Measurements from ENCODE around the gene CLDN17. TPM values are rescaled to one million over a fixed set of nuclear protein-coding genes. Genes with fewer than 3 reads are reported as not detected.

CLDN17 gene
- total and polyA plus RNA-seq, 2 of the 4 experiments (the other 2 are of a cell fraction), result not detected

GRCh38 chr21:30209601-30210000 is 43.0 kb upstream of the CLDN17 start:
- dilution Hi-C loops (cut with HindIII; ENCODE audit: low sequenced_read_pairs, unreplicated experiment), result no loop called here
- ATAC-seq (ENCODE audit: low read depth), result no peak
- no CpG with 5 or more reads among the region's 5 CpGs for whole genome bisulfite sequencing, 2 experiments (ENCODE audit: extremely low coverage in 2 of 2, insufficient read length in 1 of 2)

More at GRCh38 chr21:30209601-30210000, 43.0 kb upstream of the CLDN17 start:
- CTCF ChIA-PET, result no interaction called here
- H3K9ac ChIP-seq (ENCODE audit: low read depth, low read length), result no peak overlapping the region
- no peak overlapping the region for H4K8ac ChIP-seq (ENCODE audit: low read depth in 2 of 2, low read length in 2 of 2)
- H4K5ac ChIP-seq (ENCODE audit: low read depth, low read length), result no peak overlapping the region
- intact Hi-C loops (cut with micrococcal nuclease) (no loop called here), in situ Hi-C loops (cut with MboI; ENCODE audit: low sequenced_read_pairs) (no loop called here)
- no peak overlapping the region for H2BK20ac ChIP-seq (ENCODE audit: low read depth, low read length)
- BruUV-seq (replicated peaks), result no TSS peak
- no peak overlapping the region for H2BK5ac ChIP-seq (ENCODE audit: low read depth, low read length, poor library complexity, severe bottlenecking)
- H2BK120ac ChIP-seq (ENCODE audit: low read depth, low read length), result no peak overlapping the region
- POLR2A ChIA-PET (ENCODE audit: unreplicated experiment), result no interaction called here
- H4K20me1 ChIP-seq (ENCODE audit: insufficient read depth, low read length), result no peaks in the 10 kb centered on the region
- H3K9me1 ChIP-seq (ENCODE audit: insufficient read depth, low read length), result no peaks in the 10 kb centered on the region
- H3K9me3 ChIP-seq (ENCODE audit: control insufficient read depth, insufficient read depth, low read length), result peaks cover 14% of the 10 kb centered on the region
- no peak for DNase-seq
- H3K56ac ChIP-seq (ENCODE audit: extremely low read depth, insufficient read depth, low read length), result no peak overlapping the region
- no peaks in the 10 kb centered on the region for H3K27me3 ChIP-seq (ENCODE audit: control insufficient read depth, insufficient read depth, low read length)
- H2AK5ac ChIP-seq (ENCODE audit: low read depth, low read length), result no peak overlapping the region
- no peak overlapping the region for H3K27ac ChIP-seq (ENCODE audit: insufficient read depth, low read length)
- H3K4me2 ChIP-seq (ENCODE audit: low read depth, low read length), result no peak overlapping the region
- no peak overlapping the region for H4K91ac ChIP-seq (ENCODE audit: insufficient read depth, low read depth, low read length)
- no peak overlapping the region for H2AK9ac ChIP-seq (replicated peaks; ENCODE audit: low read depth, low read length, poor library complexity)
- H3K36me3 ChIP-seq (ENCODE audit: control insufficient read depth, insufficient read depth, low read length), result no peaks in the 10 kb centered on the region
- no peak overlapping the region for H3K18ac ChIP-seq (ENCODE audit: low read depth, low read length)
- TF ChIP-seq CHD1 (IDR thresholded peaks at IDR 0.05; ENCODE audit: low read depth, low read length), result no peak
- no peak for TF ChIP-seq USF2 (IDR thresholded peaks at IDR 0.05; ENCODE audit: low read depth, low read length)
- TF ChIP-seq RAD21 (IDR thresholded peaks at IDR 0.05; ENCODE audit: low read length), result no peak
- TF ChIP-seq CEBPB (IDR thresholded peaks at IDR 0.05; ENCODE audit: low read depth, low read length), result no peak
- no peak for TF ChIP-seq MXI1 (IDR thresholded peaks at IDR 0.05; ENCODE audit: borderline replicate concordance, low read depth, low read length)
- TF ChIP-seq BHLHE40 (IDR thresholded peaks at IDR 0.05; ENCODE audit: low read depth, low read length), result no peak
- TF ChIP-seq MAFK (IDR thresholded peaks at IDR 0.05; ENCODE audit: low read depth, low read length), result no peak
- no peak for TF ChIP-seq RFX5 (IDR thresholded peaks at IDR 0.05; ENCODE audit: low read depth, low read length)
- no peak for TF ChIP-seq FOS (IDR thresholded peaks at IDR 0.05; ENCODE audit: low read depth, low read length)
- no peak for TF ChIP-seq POLR2A (IDR thresholded peaks at IDR 0.05; ENCODE audit: low read depth, low read length)
- TF ChIP-seq SMC3 (IDR thresholded peaks at IDR 0.05; ENCODE audit: low read depth, low read length), result no peak
- TF ChIP-seq ELK1 (IDR thresholded peaks at IDR 0.05; ENCODE audit: borderline replicate concordance, low read depth, low read length), result no peak
- no peak for TF ChIP-seq MAZ (IDR thresholded peaks at IDR 0.05; ENCODE audit: borderline replicate concordance, low read depth, low read length)
- no peak overlapping the region for H2BK15ac ChIP-seq (ENCODE audit: low read depth, low read length)
- H3K4ac ChIP-seq (ENCODE audit: low read depth, low read length), result no peak overlapping the region
- no peak overlapping the region for H2AFZ ChIP-seq (replicated peaks; ENCODE audit: low read length, poor library complexity)
- no peaks in the 10 kb centered on the region for H3K4me1 ChIP-seq (ENCODE audit: control insufficient read depth, insufficient read depth, low read length)
- H3K14ac ChIP-seq (replicated peaks; ENCODE audit: low read depth, low read length), result no peak overlapping the region
- H3K79me1 ChIP-seq (ENCODE audit: low read depth in 1 of 2, low read length in 2 of 2), result no peaks in the 10 kb centered on the region
- no peak overlapping the region for H3K4me3 ChIP-seq (ENCODE audit: insufficient read depth, low read depth, low read length)
- H3K23ac ChIP-seq (ENCODE audit: low read depth, low read length), result no peak overlapping the region
